Effector memory CD4-positive, alpha-beta T cell (primary cell): ENCODE measurements around the gene AGTR1.
"Not testable (repeated sequence)": the region's sequence is repeated elsewhere in the genome, so short reads cannot be mapped to it uniquely, and the experiment has no call there.

ENCODE experiments used
- DNase-seq, 3 donors: peaks; one replicate each; pipeline ENCODE4 v3.0.0-alpha.2; 2020
- H3K27ac ChIP-seq: 2 replicates; pipeline ENCODE4 v1.7.0; 2013; ENCODE audit warnings: mild to moderate bottlenecking, low read length, moderate library complexity; ENCODE audit not compliant: insufficient read depth, poor library complexity, severe bottlenecking
- H3K27me3 ChIP-seq: replicated peaks from 2 replicates; pipeline ENCODE4 v1.7.0; 2013; ENCODE audit warnings: mild to moderate bottlenecking, low read length; ENCODE audit not compliant: insufficient read depth, control insufficient read depth, poor library complexity, severe bottlenecking
- H3K36me3 ChIP-seq: 2 replicates; pipeline ENCODE4 v1.7.0; 2013; ENCODE audit warnings: mild to moderate bottlenecking, low read length, moderate library complexity; ENCODE audit not compliant: control insufficient read depth, insufficient read depth
- H3K4me1 ChIP-seq: 2 replicates; pipeline ENCODE4 v1.7.0; 2013; ENCODE audit warnings: low read length, mild to moderate bottlenecking; ENCODE audit not compliant: control insufficient read depth, insufficient read depth, poor library complexity, severe bottlenecking
- H3K4me3 ChIP-seq: 2 replicates; pipeline ENCODE4 v1.7.0; 2013; ENCODE audit warnings: low read length, low read depth, mild to moderate bottlenecking; ENCODE audit not compliant: insufficient read depth, poor library complexity, severe bottlenecking
- H3K9me3 ChIP-seq: 2 replicates; pipeline ENCODE4 v1.7.0; 2013; ENCODE audit warnings: mild to moderate bottlenecking, low read length, moderate library complexity; ENCODE audit not compliant: control insufficient read depth

AGTR1 gene

GRCh38 chr3:148778926-148779325, 81.2 kb downstream of the AGTR1 start:
- DNase-seq, result no peak
- H3K36me3 ChIP-seq, result no peaks in the 10 kb centered on the region
- H3K27ac ChIP-seq, result no peak overlapping the region
- no peaks in the 10 kb centered on the region for H3K4me1 ChIP-seq
- H3K27me3 ChIP-seq, result no peaks in the 10 kb centered on the region
- no peak overlapping the region for H3K4me3 ChIP-seq
- H3K9me3 ChIP-seq, result no peaks in the 10 kb centered on the region

- not testable (repeated sequence) for H3K27ac ChIP-seq, H3K36me3 ChIP-seq, H3K4me1 ChIP-seq, H3K4me3 ChIP-seq, H3K27me3 ChIP-seq, DNase-seq, H3K9me3 ChIP-seq
Observed at GRCh38 chr3:148785026-148785425, 87.3 kb downstream of the AGTR1 start.

GRCh38 chr3:148786159-148786558, 88.5 kb downstream of the AGTR1 start:
- H3K4me3 ChIP-seq, H3K27ac ChIP-seq, H3K27me3 ChIP-seq, H3K36me3 ChIP-seq, H3K4me1 ChIP-seq, DNase-seq, H3K9me3 ChIP-seq: not testable (repeated sequence)

- no peaks in the 10 kb centered on the region for H3K9me3 ChIP-seq
- no peak overlapping the region for H3K4me3 ChIP-seq
- no peak overlapping the region for H3K27ac ChIP-seq
- H3K36me3 ChIP-seq, result no peaks in the 10 kb centered on the region
- DNase-seq, result no peak
- H3K4me1 ChIP-seq, result no peaks in the 10 kb centered on the region
- no peaks in the 10 kb centered on the region for H3K27me3 ChIP-seq
Observed at GRCh38 chr3:148789146-148789545, 91.4 kb downstream of the AGTR1 start.

DNA sequence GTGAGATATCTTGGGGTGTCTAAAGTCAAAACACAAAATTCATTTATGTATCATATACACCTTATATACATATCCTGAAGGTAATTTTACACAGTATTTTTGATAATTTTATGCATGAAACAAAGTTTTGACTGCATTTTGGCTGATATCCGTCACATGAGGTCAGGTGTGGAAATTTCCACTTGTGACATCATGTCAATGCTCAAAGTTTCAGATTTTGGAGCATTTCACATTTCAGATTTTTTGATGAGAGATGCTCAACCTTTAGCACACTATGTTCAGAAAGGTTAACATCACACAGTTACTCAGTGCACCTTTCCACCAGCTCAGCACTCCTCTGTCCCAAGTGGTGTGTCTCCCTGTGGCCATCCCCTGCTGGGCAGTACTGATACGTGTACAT, 92.2 kb downstream of the AGTR1 start:
- H3K4me1 ChIP-seq, result no peaks in the 10 kb centered on the region
- no peak overlapping the region for H3K27ac ChIP-seq
- no peaks in the 10 kb centered on the region for H3K27me3 ChIP-seq
- no peak for DNase-seq
- no peak overlapping the region for H3K4me3 ChIP-seq
- H3K36me3 ChIP-seq, result no peaks in the 10 kb centered on the region
- H3K9me3 ChIP-seq, result no peaks in the 10 kb centered on the region

DNA sequence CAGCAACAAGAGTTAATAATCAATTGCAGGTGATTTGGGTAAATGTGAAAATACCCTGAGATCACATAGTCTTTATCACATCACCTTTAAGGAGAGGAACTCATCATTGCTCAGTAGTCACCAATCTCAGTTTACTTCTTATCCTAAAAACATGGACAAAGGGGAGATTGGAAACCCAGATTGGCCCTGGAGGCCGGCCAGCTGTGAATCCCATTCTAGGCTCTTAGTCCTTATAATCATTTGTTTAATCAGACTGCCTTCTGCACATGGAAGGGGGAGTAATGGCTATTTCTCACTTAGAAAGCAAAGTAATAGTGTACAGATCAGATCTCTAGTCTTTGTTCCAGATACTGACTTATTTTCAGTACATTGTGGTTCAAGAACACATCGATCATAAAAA, 92.7 kb downstream of the AGTR1 start:
- H3K36me3 ChIP-seq, result no peaks in the 10 kb centered on the region
- H3K27ac ChIP-seq, result no peak overlapping the region
- no peaks in the 10 kb centered on the region for H3K4me1 ChIP-seq
- H3K4me3 ChIP-seq, result no peak overlapping the region
- H3K27me3 ChIP-seq, result no peaks in the 10 kb centered on the region
- DNase-seq, result no peak
- H3K9me3 ChIP-seq, result no peaks in the 10 kb centered on the region

- Histone ChIP-seq H3K9me3 (no peaks in the 10 kb centered on the region), H3K27me3 (no peaks in the 10 kb centered on the region), H3K4me1 (no peaks in the 10 kb centered on the region), H3K27ac (no peak overlapping the region), H3K4me3 (no peak overlapping the region), H3K36me3 (no peaks in the 10 kb centered on the region)
- no peak for DNase-seq
Observed at GRCh38 chr3:148790851-148791735, 93.4 kb downstream of the AGTR1 start.

DNA sequence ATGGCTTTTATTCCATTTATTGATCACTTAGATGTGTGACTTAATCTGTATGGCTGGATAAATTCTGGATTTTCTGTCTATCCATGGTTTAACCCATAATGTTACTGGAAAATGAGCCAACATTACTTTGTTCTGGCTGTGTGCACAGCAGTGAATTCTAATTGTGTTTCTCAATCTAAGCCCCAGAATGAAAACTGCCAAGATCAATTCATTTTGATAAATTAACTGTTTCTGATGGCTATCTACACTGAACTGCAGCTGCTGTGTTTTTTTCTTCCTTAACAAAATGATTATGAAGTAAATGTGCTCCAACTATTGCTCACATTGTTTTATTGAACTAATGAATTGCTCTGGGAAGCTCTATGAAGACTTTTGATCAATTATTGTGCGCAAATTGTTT, 94.2 kb downstream of the AGTR1 start:
- Histone ChIP-seq H3K27ac (no peak overlapping the region), H3K4me3 (no peak overlapping the region), H3K9me3 (no peaks in the 10 kb centered on the region), H3K27me3 (no peaks in the 10 kb centered on the region), H3K4me1 (no peaks in the 10 kb centered on the region), H3K36me3 (no peaks in the 10 kb centered on the region)
- DNase-seq, result no peak

DNA sequence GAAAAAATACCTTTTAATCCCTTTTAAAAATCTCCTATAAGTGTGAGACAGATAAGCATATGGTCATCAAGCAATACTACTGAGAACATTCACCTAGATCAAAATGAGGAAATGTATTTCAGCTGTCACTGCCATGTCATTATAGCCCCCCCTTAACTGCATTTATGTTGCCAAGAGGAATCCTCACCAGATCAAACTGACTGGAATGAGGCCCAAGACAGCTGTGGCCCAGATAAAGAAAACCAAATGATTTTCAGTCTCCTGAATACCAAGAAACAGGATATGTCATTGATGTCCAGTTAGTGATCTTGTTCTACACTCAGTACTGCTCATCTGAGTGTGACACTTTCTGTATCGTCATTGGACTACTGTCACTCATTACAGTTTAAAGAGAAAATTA, 94.8 kb downstream of the AGTR1 start:
- H3K9me3 ChIP-seq, result no peaks in the 10 kb centered on the region
- H3K27me3 ChIP-seq, result no peaks in the 10 kb centered on the region
- no peaks in the 10 kb centered on the region for H3K4me1 ChIP-seq
- H3K4me3 ChIP-seq, result no peak overlapping the region
- H3K36me3 ChIP-seq, result no peaks in the 10 kb centered on the region
- H3K27ac ChIP-seq, result no peak overlapping the region
- DNase-seq, result no peak
